HG03060 (cell line): ENCODE data around the gene SMC3.
"Not testable (repeated sequence)": the region's sequence is repeated elsewhere in the genome, so short reads cannot be mapped to it uniquely, and the experiment has no call there.

Experiments
- ATAC-seq: cut with Tn5 transposase; IDR thresholded peaks from one replicate; pipeline ENCODE4 v1.9.1; 2021; ENCODE audit warnings: low read depth, moderate number of reproducible peaks; ENCODE audit not compliant: unreplicated experiment

The SMC3 gene

DNA sequence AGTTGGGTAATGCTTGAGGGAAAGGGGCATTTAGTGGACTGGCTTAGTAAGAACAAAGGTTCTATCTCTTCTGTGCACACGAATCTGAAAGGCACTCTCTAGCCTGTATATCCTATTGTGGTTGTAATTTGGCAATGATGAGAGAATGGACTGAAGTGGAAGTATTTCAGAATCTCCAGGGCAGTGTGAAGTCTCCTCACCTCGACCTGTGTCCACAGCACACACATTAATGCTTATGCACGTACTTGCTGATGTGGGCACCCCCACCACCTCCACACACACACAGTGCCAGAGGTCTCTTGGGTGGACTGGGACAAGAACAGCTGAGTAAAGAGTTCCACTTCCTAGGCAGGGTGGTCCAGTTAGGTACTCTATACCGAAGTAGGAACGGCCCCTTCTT lies 6.9 kb downstream of the SMC3 start:
- no peak for ATAC-seq

DNA sequence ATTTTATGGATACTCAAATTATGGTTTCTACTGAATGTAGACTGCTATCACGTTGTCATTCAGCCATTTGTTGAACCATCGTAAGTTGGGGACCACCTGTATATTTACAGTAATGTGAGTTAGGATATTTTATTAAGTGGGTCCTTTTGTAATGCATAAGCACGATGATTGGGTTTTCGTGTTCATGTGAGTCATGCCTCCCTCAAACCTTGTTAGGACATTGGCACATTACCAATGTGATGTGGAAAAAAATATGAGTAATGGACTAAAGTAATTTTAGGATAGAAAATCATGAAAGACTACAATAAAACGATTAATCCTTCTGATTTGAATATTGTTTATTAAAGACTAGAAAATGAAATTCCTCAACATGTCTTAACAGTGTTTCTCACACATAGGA lies 8.7 kb downstream of the SMC3 start:
- no peak for ATAC-seq

DNA sequence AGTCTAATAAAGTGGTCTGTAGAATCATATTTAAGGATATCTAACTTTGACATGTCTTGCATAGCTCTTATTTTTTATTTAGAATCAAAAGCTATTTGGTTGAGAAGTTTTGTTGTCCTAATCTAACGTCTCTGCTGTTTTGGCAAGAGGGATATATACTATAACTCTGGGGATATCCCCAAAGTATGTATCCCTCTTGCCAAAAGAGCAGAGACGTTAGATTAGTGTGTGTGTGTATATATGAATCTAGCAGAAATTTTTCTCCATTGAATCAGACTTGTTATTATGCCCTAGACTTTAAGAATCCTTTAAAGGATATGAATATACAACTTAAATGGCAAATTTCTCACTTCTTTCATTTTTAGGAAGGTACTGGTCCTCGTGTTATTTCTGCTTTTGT lies 9.6 kb downstream of the SMC3 start:
- no peak for ATAC-seq

DNA sequence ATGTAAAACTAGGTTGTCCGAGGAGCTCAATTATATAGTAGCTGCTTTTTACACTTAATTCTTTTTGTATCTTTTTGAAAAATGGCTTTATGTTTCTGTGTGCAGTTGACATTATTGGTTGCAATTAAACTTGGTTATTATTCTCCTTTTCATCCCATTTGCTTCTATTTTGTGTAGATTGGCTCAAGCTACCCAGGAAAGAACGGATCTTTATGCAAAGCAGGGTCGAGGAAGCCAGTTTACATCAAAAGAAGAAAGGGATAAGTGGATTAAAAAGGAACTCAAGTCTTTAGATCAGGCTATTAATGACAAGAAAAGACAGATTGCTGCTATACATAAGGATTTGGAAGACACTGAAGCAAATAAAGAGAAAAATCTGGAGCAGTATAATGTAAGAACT lies 16.5 kb downstream of the SMC3 start:
- no peak for ATAC-seq

DNA sequence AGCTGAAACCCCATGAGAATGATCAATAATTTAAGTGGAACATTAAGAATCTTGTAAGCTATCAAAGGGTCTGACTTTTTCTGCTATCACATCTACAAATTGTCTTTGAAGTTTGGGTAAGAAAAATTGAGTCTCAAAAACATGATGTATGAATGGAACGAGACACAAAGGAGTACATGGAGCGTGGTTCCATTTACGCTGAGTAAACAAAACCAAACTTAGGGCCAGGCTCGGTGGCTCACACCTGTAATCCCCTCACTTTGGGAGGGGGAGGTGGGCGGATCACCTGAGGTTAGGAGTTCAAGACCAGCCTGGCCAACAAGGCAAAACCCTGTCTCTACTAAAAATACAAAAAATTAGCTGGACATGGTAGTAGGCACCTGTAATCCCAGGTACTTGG lies 24.3 kb downstream of the SMC3 start:
- no peak for ATAC-seq

DNA sequence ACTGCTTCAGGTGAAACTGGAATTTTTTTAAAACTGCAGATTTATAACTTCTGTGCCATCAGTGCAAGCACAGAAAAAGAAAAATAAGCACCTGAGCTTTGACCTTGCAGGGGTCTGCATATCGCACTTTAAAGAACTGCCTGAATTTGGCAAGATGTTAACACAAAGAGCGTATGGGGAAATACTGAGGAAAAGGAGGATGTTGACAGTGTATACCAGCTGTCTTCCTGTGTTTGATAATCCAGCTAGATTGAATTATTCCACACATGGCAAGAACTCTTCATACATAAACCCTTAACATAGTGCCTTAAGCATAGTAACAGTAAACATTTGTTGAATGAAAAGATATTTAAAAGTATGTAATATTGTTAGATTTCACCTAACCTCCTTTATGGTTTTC lies 30.0 kb downstream of the SMC3 start:
- ATAC-seq = no peak

DNA sequence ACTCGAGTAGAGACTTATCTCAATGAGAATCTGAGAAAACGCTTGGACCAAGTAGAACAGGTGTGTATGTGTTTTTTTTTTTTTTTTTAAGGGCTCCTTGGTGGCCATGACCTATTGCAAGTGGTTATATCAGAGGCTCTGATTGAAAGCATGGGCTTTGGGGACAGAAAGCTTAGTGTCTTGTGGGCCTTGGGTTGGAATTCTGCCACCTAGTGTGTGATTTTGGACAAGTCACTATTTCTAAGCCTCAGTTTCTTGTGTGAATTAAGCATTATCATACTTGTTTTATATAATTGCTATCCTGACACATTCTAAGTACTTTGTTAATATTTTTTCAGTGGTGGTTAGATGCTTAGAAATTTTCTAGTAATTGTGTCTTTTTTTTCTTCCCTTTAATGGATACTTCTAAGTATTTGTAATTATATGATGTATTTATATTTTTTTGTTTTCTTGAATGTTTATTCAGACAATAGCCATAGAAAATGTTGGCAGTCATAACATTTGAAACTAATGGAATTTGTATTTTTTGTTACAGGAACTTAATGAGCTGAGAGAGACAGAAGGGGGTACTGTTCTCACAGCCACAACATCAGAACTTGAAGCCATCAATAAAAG lies 33.1 kb downstream of the SMC3 start:
- peak; percentile 67 for ATAC-seq

DNA sequence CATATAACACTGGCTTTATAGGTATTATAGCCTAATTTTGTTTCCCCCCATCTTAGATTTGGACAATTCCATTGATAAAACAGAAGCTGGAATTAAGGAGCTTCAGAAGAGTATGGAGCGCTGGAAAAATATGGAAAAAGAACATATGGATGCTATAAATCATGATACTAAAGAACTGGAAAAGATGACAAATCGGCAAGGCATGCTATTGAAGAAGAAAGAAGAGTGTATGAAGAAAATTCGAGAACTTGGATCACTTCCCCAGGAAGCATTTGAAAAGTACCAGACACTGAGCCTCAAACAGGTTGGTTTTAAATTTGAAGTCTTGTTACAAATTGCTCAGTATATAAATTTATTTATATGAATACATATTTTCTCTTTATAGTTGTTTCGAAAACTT lies 34.1 kb downstream of the SMC3 start:
- ATAC-seq = no peak

DNA sequence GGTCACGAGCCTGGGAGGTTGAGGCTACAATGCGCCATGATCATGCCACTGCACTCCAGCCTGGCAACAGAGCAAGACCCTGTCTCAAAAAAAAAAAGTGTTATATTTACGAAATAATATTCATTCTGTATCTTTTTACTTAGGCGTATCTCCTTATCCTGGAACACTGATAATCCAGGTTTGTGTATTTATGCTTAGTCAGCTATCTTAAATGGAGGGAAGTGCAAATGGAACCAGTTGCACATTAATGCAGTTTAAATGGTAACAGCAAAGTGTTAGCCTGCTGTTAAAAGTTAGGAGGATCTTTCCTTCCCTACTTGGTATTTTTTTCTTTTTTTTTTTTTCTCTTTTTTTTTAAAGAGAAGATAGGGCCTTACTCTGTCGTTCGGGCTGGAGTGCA lies 40.6 kb downstream of the SMC3 start:
- ATAC-seq = no peak

DNA sequence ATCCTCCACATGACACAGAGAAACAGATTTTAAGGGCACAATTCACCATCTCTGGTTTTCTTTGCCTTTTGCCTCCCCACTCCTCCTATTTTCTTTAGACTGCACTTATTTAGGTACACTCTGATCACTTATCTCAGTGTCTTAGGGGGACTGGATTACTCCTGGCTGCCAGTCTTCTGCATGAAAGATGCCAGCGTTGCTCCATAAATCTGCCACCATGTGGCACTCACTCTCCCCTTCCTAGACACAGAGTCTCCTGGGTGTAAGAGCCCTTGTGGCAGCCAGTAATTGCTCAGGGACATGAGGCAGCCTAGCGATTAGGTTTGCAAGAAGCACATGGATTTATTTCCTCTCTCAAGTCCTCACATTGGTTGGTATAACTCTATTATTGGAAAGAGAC lies 42.1 kb downstream of the SMC3 start:
- no peak for ATAC-seq

DNA sequence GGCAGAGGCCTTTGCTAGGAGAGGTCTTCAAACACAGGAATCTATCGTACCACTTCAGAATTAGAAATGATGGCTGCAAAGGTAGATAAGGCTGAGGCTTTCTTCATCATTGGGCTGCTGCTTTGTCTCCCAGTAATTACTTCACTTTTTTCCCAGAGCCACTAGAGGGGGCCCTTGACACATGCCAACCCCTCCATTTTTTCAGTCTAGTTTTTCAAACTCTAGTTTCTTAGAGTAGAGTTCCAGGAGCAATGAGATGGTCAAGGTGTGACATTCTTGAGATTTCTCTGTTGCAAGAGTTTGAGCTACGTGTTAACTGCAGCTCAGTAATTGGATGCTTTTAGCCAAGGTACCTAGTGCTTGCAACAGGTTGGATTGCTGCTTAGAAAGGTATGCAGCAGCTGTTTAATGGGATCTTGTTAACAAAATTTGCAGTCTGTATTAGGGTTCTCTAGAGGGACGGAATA lies 42.8 kb downstream of the SMC3 start:
- ATAC-seq = no peak

DNA sequence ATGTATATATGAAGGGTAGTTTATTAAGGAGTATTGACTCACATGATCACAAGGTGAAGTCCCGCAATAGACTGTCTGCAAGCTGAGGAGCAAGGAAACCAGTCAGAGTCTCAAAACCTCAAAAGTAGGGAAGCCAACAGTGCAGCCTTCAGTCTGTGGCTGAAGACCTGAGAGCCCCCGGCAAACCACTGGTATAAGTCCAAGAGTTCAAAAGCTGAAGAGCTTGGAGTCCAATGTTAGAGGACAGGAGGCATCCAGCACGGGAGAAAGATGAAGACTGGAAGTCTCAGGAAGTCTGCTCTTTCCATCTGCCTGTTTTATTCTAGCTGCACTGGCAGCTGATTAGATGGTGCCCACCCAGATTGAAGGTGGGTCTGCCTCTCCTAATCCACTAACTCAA lies 43.3 kb downstream of the SMC3 start:
- not testable (repeated sequence) for ATAC-seq

DNA sequence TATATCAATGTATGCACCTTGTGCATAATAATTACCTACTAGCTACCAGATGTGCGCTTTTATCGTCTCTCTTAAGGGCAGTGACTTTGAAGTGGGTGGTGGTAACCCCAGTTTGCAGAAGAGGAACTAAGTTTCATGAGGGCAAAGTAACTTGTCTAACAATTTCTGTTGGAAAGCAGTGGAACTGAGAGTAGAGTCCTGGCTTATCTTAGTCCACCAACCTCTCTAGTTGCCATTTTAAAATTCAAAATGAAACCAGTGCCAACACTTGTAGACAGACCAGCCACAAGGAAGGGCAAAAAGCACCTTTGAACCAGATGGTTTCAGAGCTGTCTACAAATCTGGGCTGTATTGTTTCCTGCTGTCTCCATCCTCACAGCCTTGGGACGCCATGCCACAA lies 44.6 kb downstream of the SMC3 start:
- ATAC-seq = peak; percentile 23

DNA sequence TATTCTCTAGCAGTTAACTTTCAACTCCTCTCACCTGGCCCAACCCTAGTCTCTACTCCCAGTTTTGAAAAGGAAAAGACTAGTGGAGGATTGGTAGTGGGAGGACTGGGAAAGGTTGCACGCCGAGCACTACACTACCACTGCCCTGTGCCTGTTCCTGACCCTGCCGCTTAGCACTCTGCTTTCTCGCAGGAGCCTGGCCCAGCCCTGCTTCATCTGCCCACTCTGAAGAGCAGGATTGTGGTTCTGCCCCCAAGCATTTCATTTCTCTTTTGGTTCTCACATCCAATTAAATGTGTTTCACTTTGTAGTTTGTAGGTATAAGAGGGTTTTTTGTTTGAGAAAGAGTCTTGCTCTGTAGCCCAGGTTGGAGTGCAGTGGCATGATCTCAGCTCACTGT lies 45.1 kb downstream of the SMC3 start:
- no peak for ATAC-seq

DNA sequence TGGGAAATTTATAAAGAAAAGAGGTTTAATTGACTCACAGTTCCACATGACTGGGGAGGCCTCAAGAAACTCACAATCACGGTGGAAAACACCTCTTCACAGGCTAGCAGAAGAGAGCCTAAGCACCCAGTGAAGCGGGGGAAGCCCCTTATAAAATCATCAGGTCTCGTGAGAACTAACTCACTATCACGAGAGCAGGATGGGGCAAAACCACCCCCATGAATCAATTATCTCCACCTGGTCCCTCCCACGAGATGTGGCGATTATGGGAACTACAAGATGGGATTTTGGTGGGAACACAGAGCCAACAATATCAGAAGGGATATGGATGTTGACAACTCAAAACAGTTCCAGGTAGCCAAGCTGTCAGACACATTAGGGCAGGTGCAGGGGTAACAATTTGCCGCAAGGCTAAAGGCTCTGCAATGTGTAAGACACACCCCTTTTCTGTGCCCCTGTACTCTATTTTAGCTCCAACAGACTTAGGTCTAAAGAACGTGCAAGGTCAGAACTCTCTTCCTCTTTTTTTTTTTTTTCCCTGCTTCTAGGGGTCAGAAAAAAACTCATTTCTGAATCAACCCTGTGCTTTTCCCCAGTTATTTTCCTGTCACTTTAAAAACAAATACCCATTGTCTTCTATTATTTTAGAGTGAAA lies 46.0 kb downstream of the SMC3 start:
- no peak for ATAC-seq

DNA sequence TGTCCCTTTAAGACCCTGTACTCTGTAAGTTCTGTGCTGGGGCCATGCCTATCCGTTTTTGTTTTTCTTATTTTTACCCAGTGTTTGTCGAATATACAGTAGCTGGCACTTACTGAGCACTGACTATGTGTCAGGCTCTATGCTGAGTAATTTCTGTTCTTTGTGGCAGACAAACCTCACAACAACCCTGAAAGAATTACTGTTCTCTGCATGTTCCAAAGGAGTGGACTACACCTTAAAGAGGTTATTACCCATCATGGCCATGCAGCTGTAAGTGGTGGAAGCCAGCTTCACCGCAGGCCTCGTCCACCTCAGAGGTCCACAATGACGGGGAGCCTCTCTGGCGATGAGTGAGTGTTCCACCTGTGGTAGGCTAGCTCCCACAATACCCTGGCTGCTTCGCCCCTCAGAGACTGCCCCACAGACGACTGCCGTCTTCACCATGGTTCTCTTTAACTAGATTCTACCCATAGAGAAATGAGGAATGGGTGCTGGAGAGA lies 46.6 kb downstream of the SMC3 start:
- ATAC-seq = no peak

DNA sequence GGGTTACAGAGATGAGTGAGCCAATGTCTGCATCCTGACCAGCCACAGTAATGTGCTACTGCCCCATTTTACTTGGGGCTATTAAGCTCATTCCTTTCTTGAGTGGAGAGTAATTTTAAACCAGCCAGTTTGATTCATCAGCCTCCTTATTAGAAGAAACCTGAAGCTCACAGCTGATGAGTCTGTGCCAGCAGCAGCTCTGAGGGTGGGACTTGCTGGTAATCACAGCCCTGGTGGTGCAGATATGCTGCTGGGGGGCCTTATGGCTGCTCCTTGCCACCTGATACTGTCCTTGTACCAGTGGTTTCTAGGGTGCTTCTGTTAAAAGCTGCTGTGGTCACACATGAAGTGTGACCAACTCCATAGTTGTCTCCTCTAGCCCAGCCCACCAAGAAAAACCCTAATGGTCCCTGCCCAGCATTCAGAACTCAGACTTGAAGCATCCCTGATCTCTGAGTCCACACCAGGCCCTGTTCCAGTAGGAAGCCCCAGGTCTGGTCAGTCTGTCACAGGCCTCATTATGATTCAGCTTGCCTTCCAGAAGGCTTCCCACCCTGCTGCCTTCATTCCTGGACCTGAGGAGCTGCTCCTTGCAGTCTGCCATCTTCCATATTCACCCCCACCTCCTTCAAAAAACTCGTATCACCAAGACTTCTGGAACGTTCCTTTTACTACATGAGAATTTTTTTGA lies 47.7 kb downstream of the SMC3 start:
- ATAC-seq = no peak

DNA sequence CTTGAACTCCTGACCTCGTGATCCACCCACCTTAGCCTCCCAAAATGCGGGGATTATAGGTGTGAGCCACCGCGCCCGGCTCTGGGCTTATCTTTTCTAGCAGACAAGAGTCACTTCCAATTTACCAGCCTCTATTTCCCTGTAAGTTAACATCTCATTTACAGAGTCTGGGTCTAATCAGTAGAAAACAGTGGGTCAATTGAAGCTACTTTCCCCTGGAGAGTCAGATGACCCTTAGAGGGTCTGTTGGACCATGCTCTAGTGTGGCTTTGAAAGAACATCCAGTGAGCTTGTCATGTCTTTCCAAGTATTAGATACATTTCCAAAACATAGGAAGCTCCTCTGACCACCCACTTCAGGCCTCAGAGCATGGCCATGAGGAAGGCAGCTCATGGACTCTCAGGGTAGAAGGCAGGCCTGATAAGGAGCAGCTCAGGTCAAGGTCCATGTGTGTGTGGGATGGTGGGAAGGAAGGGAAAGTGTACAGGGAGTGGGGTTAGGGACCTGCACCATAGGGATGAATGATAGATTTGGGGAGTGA lies 49.1 kb downstream of the SMC3 start:
- no peak for ATAC-seq

DNA sequence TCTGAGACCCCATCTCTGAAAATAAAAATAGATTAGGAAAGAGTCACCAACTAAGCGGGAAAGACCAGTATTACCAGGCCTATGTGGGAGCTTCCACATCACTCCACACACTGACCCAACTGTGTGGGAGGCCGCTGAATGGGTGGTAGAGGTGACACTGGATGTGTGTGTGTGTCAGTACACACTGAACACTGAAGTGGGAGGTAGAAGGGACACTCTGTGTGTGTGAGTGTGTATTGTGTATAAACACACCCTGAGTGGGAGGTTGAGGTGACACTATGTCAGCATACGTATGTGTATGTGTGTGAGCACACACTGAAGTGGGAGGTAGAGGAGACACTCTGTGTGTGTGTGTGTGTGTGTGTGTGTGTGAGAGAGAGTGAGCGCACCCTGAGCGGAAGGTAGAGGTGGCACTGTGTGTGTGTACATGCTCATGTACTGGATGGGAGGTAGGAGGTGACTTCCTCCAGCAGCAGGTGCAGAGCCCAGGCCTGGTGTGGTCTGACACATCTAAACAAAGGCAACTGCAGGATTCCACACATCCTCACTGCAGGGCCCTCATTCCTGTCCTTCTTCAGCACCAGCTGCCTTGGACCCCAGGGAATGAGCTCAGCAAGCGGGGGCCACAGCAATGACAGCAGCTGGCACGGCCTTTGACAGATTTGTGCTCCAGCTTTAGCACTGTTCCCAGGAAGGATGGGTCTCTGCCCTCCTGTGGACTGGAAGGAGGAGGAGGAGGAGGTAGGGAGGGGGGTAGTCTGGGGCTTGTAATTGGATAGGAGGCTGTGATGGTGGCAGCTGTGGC lies 50.1 kb downstream of the SMC3 start:
- no peak for ATAC-seq

DNA sequence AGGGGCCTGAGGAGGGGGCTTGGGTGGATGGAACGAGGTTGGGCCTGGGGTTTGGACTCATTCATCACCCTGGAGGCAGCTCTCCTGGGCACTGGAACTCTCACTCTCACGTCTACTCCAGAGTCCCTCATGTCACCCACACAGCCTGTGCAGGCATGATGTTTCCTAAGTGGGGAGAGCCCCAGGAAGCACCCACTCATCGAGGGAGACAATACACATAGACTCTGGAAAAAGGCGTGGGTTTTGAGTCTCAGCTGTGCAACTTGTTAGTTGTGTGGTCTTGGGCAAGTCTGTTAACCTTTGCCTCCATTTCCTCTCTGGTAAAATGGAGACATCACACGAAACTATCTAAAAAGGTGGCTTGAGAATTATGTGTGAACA lies 50.7 kb downstream of the SMC3 start:
- no peak for ATAC-seq
